GM23338 (cell line): ENCODE data around the gene AUH. TPM values are rescaled to one million over a fixed set of nuclear protein-coding genes. Genes with fewer than 3 reads are reported as not detected.

Source experiments
- ATAC-seq: fragments of 200-7000 bp; cut with Tn5 transposase; 3 replicates; pipeline ENCODE4 v1.9.1; 2020
- DNase-seq: peaks from one replicate; pipeline ENCODE4 v3.0.0-alpha.2; 2015; ENCODE audit warnings: low spot score
- H2AFZ ChIP-seq: fragments of 200-600 bp; sonication (generic); 2 replicates; pipeline ENCODE4 v1.8.0; 2016; ENCODE audit warnings: antibody characterized with exemption, mild to moderate bottlenecking, moderate library complexity
- H3F3A ChIP-seq: fragments of 200-600 bp; sonication (generic); replicated peaks from 2 replicates; pipeline ENCODE4 v1.8.0; 2017; ENCODE audit warnings: antibody characterized with exemption, mixed run types, low read depth
- H3K27ac ChIP-seq: fragments of 200-600 bp; sonication (generic); 2 replicates; pipeline ENCODE4 v1.6.1; 2016; ENCODE audit warnings: low read depth
- H3K27me3 ChIP-seq: fragments of 200-600 bp; sonication (generic); 2 replicates; pipeline ENCODE4 v1.8.0; 2016; ENCODE audit warnings: mild to moderate bottlenecking, mixed run types, moderate library complexity; ENCODE audit not compliant: insufficient read depth
- H3K36me3 ChIP-seq: fragments of 200-600 bp; sonication (generic); 2 replicates; pipeline ENCODE4 v1.8.0; 2016; ENCODE audit warnings: mild to moderate bottlenecking; ENCODE audit not compliant: insufficient read depth
- H3K4me1 ChIP-seq: fragments of 200-600 bp; sonication (generic); 2 replicates; pipeline ENCODE4 v1.8.0; 2016; ENCODE audit warnings: mild to moderate bottlenecking, moderate library complexity; ENCODE audit not compliant: insufficient read depth
- H3K4me2 ChIP-seq: fragments of 200-600 bp; sonication (generic); 2 replicates; pipeline ENCODE4 v1.7.1; 2017; ENCODE audit warnings: mixed run types
- H3K4me3 ChIP-seq: fragments of 200-600 bp; sonication (generic); 2 replicates; pipeline ENCODE4 v1.6.1; 2016; ENCODE audit warnings: mixed run types
- H3K79me2 ChIP-seq: fragments of 200-600 bp; sonication (generic); replicated peaks from 2 replicates; pipeline ENCODE4 v1.8.0; 2017; ENCODE audit warnings: mild to moderate bottlenecking; ENCODE audit not compliant: insufficient read depth
- H3K9me2 ChIP-seq: fragments of 200-600 bp; sonication (generic); 2 replicates; pipeline ENCODE4 v1.8.0; 2017; ENCODE audit not compliant: insufficient read depth
- H4K20me1 ChIP-seq: fragments of 200-600 bp; sonication (generic); replicated peaks from 2 replicates; pipeline ENCODE4 v1.8.0; 2017; ENCODE audit warnings: mild to moderate bottlenecking; ENCODE audit not compliant: insufficient read depth
- H3K27ac Mint-ChIP-seq: 2 replicates; pipeline ENCODE4 v1.8.0; 2020; ENCODE audit warnings: inconsistent platforms, mild to moderate bottlenecking, moderate library complexity, mixed read lengths
- H3K27me3 Mint-ChIP-seq: 3 replicates; pipeline ENCODE4 v1.8.0; 2022; ENCODE audit warnings: low read depth, mild to moderate bottlenecking, moderate library complexity, mixed read lengths, inconsistent platforms; ENCODE audit not compliant: insufficient read depth, poor library complexity
- H3K36me3 Mint-ChIP-seq: 3 replicates; pipeline ENCODE4 v1.8.0; 2021; ENCODE audit warnings: low read depth, mild to moderate bottlenecking, inconsistent platforms, moderate library complexity, mixed read lengths
- H3K4me1 Mint-ChIP-seq: 3 replicates; pipeline ENCODE4 v1.8.0; 2020; ENCODE audit warnings: mild to moderate bottlenecking, inconsistent platforms, mixed read lengths
- H3K4me3 Mint-ChIP-seq: 3 replicates; pipeline ENCODE4 v1.8.0; 2021; ENCODE audit warnings: moderate library complexity, mild to moderate bottlenecking, inconsistent platforms, mixed read lengths
- H3K9me3 Mint-ChIP-seq: 3 replicates; pipeline ENCODE4 v1.8.0; 2020; ENCODE audit warnings: moderate library complexity, mild to moderate bottlenecking, inconsistent platforms, mixed read lengths
- CREB1 ChIP-seq: fragments of 250-450 bp; sonication (Bioruptor Pico); IDR thresholded peaks from 2 replicates; pipeline ENCODE4 v1.5.0; 2020; ENCODE audit warnings: low read depth, mild to moderate bottlenecking, moderate library complexity
- EZH2 ChIP-seq: fragments of 200-600 bp; sonication (generic); IDR thresholded peaks from one replicate; pipeline ENCODE4 v1.8.0; 2017; ENCODE audit warnings: antibody characterized with exemption, mild to moderate bottlenecking, low read depth; ENCODE audit not compliant: unreplicated experiment
- EZH2phosphoT487 ChIP-seq: fragments of 200-600 bp; sonication (generic); IDR thresholded peaks from one replicate; pipeline ENCODE4 v1.8.1; 2018; ENCODE audit warnings: antibody characterized with exemption; ENCODE audit not compliant: unreplicated experiment
- JUNB ChIP-seq: IDR thresholded peaks from one replicate; pipeline ENCODE4 v1.6.1; 2016; ENCODE audit warnings: antibody characterized with exemption; ENCODE audit not compliant: unreplicated experiment
- NANOG ChIP-seq: IDR thresholded peaks from 2 replicates; pipeline ENCODE4 v1.6.1; 2016; ENCODE audit warnings: antibody characterized with exemption, borderline replicate concordance
- POLR2AphosphoS5 ChIP-seq: IDR thresholded peaks from 2 replicates; pipeline ENCODE4 v1.6.1; 2016; ENCODE audit warnings: antibody characterized with exemption, low read depth
- STAT1 ChIP-seq: IDR thresholded peaks from one replicate; pipeline ENCODE4 v1.6.1; 2016; ENCODE audit warnings: antibody characterized with exemption; ENCODE audit not compliant: unreplicated experiment
- ZNF114 ChIP-seq: fragments of 250-450 bp; sonication (Bioruptor Pico); IDR thresholded peaks from 2 replicates; pipeline ENCODE4 v1.5.0; 2020; ENCODE audit warnings: mild to moderate bottlenecking, moderate library complexity
- ZNF331 ChIP-seq: fragments of 250-450 bp; sonication (Bioruptor Pico); IDR thresholded peaks from 2 replicates; pipeline ENCODE4 v1.5.0; 2020; ENCODE audit warnings: low read depth, mild to moderate bottlenecking, moderate library complexity
- polyA plus RNA-seq: library from polyadenylated mRNA; unstranded; fragments of >200 nt; fragmentation: Nextera tagmentation; extraction: Ambion mirVana; gene quantifications from 2 replicates; pipeline ENCODE4 v1.2.1, GENCODE V29; 2016
- total RNA-seq: library from RNA; depleted of rRNA; stranded (reverse); fragments of >200 nt; shearing (Covaris generic); gene quantifications from 2 replicates; pipeline ENCODE4 v1.2.3, GENCODE V29; 2014
- TF ChIP-seq, protein P1 (sequence below), 2 experiments: fragments of 200-600 bp in 1 of 2; sonication (generic) in 1 of 2; conservative IDR thresholded peaks; 2 replicates each; pipeline versions ENCODE4 v1.5.1 to v1.6.1; 2016 to 2017; ENCODE audit warnings: antibody characterized with exemption in 2 of 2, low read depth in 2 of 2, mild to moderate bottlenecking in 2 of 2, moderate library complexity in 1 of 2
- TF ChIP-seq, protein P2 (sequence below): fragments of 250-450 bp; sonication (Bioruptor Pico); IDR thresholded peaks from 2 replicates; pipeline ENCODE4 v1.5.0; 2020; ENCODE audit warnings: mild to moderate bottlenecking, moderate library complexity
- TF ChIP-seq, protein P3 (sequence below): IDR thresholded peaks from one replicate; pipeline ENCODE4 v1.6.1; 2018; ENCODE audit warnings: antibody characterized with exemption; ENCODE audit not compliant: unreplicated experiment
- TF ChIP-seq, protein P4 (sequence below): IDR thresholded peaks from 2 replicates; pipeline ENCODE4 v1.6.1; 2016; ENCODE audit warnings: antibody characterized with exemption

The AUH gene
- total and polyA plus RNA-seq, 2 experiments from 2014 or later: 28.8 to 34.2 TPM

DNA sequence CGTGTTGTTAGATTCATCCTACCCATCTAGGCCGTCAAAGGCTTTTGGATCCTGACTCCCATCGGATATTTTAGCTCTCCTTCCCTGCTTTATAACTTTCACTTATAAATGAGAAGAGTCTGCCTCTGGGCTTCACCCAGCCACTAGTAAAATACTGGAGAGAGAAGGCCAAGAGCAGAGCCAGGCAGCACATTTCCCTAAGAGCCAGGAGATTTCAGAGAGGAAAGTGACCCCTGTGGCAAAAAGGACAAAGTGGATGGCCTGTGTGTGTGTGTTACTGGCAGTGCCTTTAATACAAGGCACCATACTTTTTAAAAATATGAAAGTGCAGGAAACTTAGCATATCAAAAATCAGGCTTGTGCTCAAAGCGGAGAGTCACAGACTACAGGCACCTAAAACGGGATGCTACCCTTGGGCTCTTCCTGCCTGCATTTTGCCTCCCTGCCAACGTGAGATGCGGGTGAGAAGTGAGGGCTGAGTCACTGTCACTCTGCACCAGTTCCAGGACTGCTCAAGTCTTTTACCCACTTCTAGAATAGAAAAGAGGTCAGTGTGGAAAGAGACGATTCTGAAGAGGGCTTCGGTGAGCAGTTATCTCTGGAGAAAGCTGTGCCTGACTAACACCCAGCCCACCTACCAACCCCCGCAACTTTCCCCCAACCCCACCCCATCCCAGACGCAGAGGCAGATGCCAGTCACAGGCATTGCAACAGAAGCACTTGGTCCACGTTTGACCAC is 46.0 kb upstream of the AUH start:
- no peaks in the 10 kb centered on the region for H3K9me2 ChIP-seq
- H3K4me3 ChIP-seq: no peak overlapping the region
- Mint-ChIP-seq H3K27ac (no peak overlapping the region), H3K4me1 (0 out of 3 replicates have a peak, but pooled peaks cover 2% of the 10 kb centered on the region), H3K9me3 (no peaks in the 10 kb centered on the region), H3K4me3 (no peak overlapping the region), H3K27me3 (no peaks in the 10 kb centered on the region), H3K36me3 (peaks cover 17% of the 10 kb centered on the region; the same call in 2 of the 3 replicates)
- no peaks in the 10 kb centered on the region for H3K36me3 ChIP-seq
- TF ChIP-seq, protein P1, sequence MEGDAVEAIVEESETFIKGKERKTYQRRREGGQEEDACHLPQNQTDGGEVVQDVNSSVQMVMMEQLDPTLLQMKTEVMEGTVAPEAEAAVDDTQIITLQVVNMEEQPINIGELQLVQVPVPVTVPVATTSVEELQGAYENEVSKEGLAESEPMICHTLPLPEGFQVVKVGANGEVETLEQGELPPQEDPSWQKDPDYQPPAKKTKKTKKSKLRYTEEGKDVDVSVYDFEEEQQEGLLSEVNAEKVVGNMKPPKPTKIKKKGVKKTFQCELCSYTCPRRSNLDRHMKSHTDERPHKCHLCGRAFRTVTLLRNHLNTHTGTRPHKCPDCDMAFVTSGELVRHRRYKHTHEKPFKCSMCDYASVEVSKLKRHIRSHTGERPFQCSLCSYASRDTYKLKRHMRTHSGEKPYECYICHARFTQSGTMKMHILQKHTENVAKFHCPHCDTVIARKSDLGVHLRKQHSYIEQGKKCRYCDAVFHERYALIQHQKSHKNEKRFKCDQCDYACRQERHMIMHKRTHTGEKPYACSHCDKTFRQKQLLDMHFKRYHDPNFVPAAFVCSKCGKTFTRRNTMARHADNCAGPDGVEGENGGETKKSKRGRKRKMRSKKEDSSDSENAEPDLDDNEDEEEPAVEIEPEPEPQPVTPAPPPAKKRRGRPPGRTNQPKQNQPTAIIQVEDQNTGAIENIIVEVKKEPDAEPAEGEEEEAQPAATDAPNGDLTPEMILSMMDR (conservative IDR thresholded peaks at IDR 0.05; ENCODE audit: low read depth in 2 of 2): no peak
- TF ChIP-seq EZH2phosphoT487 (no peak), EZH2 (no peak), NANOG (no peak), STAT1 (no peak), ZNF114 (CRISPR knock-in tag) (no peak), JUNB (no peak), ZNF331 (no peak), CREB1 (CRISPR knock-in tag) (no peak), POLR2AphosphoS5 (no peak)
- TF ChIP-seq, protein P2, sequence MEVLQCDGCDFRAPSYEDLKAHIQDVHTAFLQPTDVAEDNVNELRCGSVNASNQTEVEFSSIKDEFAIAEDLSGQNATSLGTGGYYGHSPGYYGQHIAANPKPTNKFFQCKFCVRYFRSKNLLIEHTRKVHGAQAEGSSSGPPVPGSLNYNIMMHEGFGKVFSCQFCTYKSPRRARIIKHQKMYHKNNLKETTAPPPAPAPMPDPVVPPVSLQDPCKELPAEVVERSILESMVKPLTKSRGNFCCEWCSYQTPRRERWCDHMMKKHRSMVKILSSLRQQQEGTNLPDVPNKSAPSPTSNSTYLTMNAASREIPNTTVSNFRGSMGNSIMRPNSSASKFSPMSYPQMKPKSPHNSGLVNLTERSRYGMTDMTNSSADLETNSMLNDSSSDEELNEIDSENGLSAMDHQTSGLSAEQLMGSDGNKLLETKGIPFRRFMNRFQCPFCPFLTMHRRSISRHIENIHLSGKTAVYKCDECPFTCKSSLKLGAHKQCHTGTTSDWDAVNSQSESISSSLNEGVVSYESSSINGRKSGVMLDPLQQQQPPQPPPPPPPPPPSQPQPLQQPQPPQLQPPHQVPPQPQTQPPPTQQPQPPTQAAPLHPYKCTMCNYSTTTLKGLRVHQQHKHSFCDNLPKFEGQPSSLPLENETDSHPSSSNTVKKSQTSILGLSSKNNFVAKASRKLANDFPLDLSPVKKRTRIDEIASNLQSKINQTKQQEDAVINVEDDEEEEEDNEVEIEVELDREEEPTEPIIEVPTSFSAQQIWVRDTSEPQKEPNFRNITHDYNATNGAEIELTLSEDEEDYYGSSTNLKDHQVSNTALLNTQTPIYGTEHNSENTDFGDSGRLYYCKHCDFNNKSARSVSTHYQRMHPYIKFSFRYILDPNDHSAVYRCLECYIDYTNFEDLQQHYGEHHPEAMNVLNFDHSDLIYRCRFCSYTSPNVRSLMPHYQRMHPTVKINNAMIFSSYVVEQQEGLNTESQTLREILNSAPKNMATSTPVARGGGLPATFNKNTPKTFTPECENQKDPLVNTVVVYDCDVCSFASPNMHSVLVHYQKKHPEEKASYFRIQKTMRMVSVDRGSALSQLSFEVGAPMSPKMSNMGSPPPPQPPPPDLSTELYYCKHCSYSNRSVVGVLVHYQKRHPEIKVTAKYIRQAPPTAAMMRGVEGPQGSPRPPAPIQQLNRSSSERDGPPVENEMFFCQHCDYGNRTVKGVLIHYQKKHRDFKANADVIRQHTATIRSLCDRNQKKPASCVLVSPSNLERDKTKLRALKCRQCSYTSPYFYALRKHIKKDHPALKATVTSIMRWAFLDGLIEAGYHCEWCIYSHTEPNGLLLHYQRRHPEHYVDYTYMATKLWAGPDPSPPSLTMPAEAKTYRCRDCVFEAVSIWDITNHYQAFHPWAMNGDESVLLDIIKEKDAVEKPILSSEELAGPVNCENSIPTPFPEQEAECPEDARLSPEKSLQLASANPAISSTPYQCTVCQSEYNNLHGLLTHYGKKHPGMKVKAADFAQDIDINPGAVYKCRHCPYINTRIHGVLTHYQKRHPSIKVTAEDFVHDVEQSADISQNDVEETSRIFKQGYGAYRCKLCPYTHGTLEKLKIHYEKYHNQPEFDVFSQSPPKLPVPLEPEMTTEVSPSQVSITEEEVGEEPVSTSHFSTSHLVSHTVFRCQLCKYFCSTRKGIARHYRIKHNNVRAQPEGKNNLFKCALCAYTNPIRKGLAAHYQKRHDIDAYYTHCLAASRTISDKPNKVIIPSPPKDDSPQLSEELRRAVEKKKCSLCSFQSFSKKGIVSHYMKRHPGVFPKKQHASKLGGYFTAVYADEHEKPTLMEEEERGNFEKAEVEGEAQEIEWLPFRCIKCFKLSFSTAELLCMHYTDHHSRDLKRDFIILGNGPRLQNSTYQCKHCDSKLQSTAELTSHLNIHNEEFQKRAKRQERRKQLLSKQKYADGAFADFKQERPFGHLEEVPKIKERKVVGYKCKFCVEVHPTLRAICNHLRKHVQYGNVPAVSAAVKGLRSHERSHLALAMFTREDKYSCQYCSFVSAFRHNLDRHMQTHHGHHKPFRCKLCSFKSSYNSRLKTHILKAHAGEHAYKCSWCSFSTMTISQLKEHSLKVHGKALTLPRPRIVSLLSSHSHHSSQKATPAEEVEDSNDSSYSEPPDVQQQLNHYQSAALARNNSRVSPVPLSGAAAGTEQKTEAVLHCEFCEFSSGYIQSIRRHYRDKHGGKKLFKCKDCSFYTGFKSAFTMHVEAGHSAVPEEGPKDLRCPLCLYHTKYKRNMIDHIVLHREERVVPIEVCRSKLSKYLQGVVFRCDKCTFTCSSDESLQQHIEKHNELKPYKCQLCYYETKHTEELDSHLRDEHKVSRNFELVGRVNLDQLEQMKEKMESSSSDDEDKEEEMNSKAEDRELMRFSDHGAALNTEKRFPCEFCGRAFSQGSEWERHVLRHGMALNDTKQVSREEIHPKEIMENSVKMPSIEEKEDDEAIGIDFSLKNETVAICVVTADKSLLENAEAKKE (CRISPR knock-in tag): no peak
- TF ChIP-seq, protein P3, sequence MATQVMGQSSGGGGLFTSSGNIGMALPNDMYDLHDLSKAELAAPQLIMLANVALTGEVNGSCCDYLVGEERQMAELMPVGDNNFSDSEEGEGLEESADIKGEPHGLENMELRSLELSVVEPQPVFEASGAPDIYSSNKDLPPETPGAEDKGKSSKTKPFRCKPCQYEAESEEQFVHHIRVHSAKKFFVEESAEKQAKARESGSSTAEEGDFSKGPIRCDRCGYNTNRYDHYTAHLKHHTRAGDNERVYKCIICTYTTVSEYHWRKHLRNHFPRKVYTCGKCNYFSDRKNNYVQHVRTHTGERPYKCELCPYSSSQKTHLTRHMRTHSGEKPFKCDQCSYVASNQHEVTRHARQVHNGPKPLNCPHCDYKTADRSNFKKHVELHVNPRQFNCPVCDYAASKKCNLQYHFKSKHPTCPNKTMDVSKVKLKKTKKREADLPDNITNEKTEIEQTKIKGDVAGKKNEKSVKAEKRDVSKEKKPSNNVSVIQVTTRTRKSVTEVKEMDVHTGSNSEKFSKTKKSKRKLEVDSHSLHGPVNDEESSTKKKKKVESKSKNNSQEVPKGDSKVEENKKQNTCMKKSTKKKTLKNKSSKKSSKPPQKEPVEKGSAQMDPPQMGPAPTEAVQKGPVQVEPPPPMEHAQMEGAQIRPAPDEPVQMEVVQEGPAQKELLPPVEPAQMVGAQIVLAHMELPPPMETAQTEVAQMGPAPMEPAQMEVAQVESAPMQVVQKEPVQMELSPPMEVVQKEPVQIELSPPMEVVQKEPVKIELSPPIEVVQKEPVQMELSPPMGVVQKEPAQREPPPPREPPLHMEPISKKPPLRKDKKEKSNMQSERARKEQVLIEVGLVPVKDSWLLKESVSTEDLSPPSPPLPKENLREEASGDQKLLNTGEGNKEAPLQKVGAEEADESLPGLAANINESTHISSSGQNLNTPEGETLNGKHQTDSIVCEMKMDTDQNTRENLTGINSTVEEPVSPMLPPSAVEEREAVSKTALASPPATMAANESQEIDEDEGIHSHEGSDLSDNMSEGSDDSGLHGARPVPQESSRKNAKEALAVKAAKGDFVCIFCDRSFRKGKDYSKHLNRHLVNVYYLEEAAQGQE: no peak
- TF ChIP-seq, protein P4, sequence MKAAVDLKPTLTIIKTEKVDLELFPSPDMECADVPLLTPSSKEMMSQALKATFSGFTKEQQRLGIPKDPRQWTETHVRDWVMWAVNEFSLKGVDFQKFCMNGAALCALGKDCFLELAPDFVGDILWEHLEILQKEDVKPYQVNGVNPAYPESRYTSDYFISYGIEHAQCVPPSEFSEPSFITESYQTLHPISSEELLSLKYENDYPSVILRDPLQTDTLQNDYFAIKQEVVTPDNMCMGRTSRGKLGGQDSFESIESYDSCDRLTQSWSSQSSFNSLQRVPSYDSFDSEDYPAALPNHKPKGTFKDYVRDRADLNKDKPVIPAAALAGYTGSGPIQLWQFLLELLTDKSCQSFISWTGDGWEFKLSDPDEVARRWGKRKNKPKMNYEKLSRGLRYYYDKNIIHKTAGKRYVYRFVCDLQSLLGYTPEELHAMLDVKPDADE: no peak
- no peaks in the 10 kb centered on the region for H3K4me1 ChIP-seq
- peaks cover 7% of the 10 kb centered on the region; the same call in 1 of the 2 replicates for H3K79me2 ChIP-seq
- no peaks in the 10 kb centered on the region for H3F3A ChIP-seq
- DNase-seq: no peak
- no peak overlapping the region for H2AFZ ChIP-seq
- no peaks in the 10 kb centered on the region for H4K20me1 ChIP-seq
- no peak overlapping the region for H3K27ac ChIP-seq
- H3K27me3 ChIP-seq: no peaks in the 10 kb centered on the region
- no peak for ATAC-seq
- no peak overlapping the region for H3K4me2 ChIP-seq
